Prostate gland (tissue), 2 donors: ENCODE results near the gene BMP8B. TPM values are rescaled to one million over a fixed set of nuclear protein-coding genes. Genes with fewer than 3 reads are reported as not detected.
"Not testable (repeated sequence)": the region's sequence is repeated elsewhere in the genome, so short reads cannot be mapped to it uniquely, and the experiment has no call there.

Experiments used
- DNase-seq: peaks from one replicate; pipeline ENCODE4 v3.0.0-alpha.2; 2019; ENCODE audit warnings: low spot score
- H3K27ac ChIP-seq, 2 donors: fragments of 200-600 bp; sonication (generic); 2 replicates each; pipeline ENCODE4 v1.5.1; 2017 to 2019
- H3K27me3 ChIP-seq: fragments of 200-600 bp; sonication (generic); replicated peaks from 2 replicates; pipeline ENCODE4 v1.5.1; 2019; ENCODE audit not compliant: insufficient read depth
- H3K36me3 ChIP-seq, 2 donors: fragments of 200-600 bp; sonication (generic); 1 replicate in 1 of 2; 2 replicates in 1 of 2; pipeline versions ENCODE4 v1.5.1 to v1.8.1; 2017 to 2019
- H3K4me1 ChIP-seq: fragments of 200-600 bp; sonication (generic); replicated peaks from 2 replicates; pipeline ENCODE4 v1.5.1; 2019
- H3K4me3 ChIP-seq, 2 donors: fragments of 200-600 bp; sonication (generic); 2 replicates each; pipeline ENCODE4 v1.5.1; 2017 to 2019
- H3K9me3 ChIP-seq: fragments of 200-600 bp; sonication (generic); 2 replicates; pipeline ENCODE4 v1.5.1; 2017
- POLR2A ChIP-seq: fragments of 450-650 bp; IDR thresholded peaks from one replicate; pipeline ENCODE4 v1.6.1; 2016; ENCODE audit warnings: antibody characterized with exemption, mild to moderate bottlenecking
- POLR2AphosphoS5 ChIP-seq: sonication (generic); formaldehyde crosslinking; IDR thresholded peaks from one replicate; pipeline ENCODE4 v1.6.1; 2017; ENCODE audit warnings: antibody characterized with exemption
- WGBS: methylation state at CpG from one replicate; pipeline ENCODE4 v1.1.5; 2018; 5-methylcytosine and 5-hydroxymethylcytosine counted together
- intact Hi-C: fragments of 100-400 bp; cut with DNase I; formaldehyde crosslinking; loops from one replicate; pipeline ENCODE4 v1.14.2; 2022
- total RNA-seq, 2 donors: library from RNA; depleted of rRNA; stranded (reverse); fragments of >200 nt; gene quantifications; one replicate each; pipeline ENCODE4 v1.1.0, GENCODE V29; 2016
- TF ChIP-seq, protein P1 (sequence below), 4 experiments: fragments of 200-600 bp in 2 of 4; fragments of 450-650 bp in 2 of 4; sonication (generic) in 2 of 4; IDR thresholded peaks; 1 replicate in 3 of 4; 2 replicates in 1 of 4; pipeline ENCODE4 v1.5.1; 2016 to 2019; ENCODE audit warnings: antibody characterized with exemption in 4 of 4, mild to moderate bottlenecking in 2 of 4, moderate library complexity in 2 of 4

The BMP8B gene
- total RNA-seq, 2 donors from 2014 or later = 0.77 to 4.7 TPM

DNA sequence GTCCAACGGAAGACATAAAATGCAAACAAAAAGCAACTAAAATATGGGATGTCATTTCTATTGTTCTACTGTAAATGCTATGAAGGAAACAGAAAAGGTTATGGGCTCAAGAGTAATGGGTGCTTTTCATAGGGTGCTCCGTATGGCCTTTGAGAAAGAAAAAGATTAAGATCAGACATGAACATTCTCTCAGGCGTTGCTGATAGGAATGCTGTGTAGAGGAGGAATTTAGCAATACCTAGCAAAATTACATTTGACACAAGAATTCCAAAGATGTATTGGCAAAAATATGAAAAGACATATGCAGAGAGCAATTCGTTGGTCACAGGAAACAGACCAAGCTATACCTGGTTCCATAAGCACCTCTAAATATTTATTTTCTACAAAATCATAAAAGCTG lies 11.8 kb downstream of the BMP8B start:
- Histone ChIP-seq H3K36me3 (no peaks in the 10 kb centered on the region), H3K4me1 (no peaks in the 10 kb centered on the region), H3K27me3 (no peaks in the 10 kb centered on the region), H3K9me3 (no peaks in the 10 kb centered on the region), H3K27ac (no peak overlapping the region), H3K4me3 (no peak overlapping the region)
- TF ChIP-seq, protein P1, sequence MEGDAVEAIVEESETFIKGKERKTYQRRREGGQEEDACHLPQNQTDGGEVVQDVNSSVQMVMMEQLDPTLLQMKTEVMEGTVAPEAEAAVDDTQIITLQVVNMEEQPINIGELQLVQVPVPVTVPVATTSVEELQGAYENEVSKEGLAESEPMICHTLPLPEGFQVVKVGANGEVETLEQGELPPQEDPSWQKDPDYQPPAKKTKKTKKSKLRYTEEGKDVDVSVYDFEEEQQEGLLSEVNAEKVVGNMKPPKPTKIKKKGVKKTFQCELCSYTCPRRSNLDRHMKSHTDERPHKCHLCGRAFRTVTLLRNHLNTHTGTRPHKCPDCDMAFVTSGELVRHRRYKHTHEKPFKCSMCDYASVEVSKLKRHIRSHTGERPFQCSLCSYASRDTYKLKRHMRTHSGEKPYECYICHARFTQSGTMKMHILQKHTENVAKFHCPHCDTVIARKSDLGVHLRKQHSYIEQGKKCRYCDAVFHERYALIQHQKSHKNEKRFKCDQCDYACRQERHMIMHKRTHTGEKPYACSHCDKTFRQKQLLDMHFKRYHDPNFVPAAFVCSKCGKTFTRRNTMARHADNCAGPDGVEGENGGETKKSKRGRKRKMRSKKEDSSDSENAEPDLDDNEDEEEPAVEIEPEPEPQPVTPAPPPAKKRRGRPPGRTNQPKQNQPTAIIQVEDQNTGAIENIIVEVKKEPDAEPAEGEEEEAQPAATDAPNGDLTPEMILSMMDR (IDR thresholded peaks at IDR 0.05) = no peak
- TF ChIP-seq POLR2AphosphoS5 = no peak
- no peak for TF ChIP-seq POLR2A
- DNase-seq = no peak
- intact Hi-C loops = no loop called here
- WGBS = 63% methylated on average over 4 of the region's 4 CpGs

DNA sequence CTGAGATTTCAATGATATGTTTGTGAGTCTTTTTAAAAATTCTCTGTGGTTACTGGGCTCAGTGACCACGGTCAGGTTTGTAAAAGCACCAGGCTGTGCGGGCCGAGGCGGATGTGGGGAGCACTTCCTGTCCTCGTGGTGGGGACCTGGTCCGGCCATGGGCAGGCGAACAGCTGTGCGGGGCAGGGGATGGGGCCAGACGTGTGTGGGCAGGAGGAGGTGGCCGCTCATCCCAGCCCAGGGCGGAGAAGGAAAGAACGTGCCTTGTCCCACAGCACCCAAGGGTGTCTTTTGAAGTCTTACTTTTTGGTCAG lies 12.3 kb downstream of the BMP8B start:
- 70% methylated on average over 12 of the region's 12 CpGs for WGBS
- DNase-seq = no peak
- Histone ChIP-seq H3K4me1 (no peaks in the 10 kb centered on the region), H3K9me3 (no peaks in the 10 kb centered on the region), H3K36me3 (no peaks in the 10 kb centered on the region), H3K4me3 (no peak overlapping the region), H3K27ac (no peak overlapping the region), H3K27me3 (no peaks in the 10 kb centered on the region)
- TF ChIP-seq, protein P1 (IDR thresholded peaks at IDR 0.05) = no peak
- TF ChIP-seq POLR2A = no peak
- no peak for TF ChIP-seq POLR2AphosphoS5
- intact Hi-C loops = no loop called here

DNA sequence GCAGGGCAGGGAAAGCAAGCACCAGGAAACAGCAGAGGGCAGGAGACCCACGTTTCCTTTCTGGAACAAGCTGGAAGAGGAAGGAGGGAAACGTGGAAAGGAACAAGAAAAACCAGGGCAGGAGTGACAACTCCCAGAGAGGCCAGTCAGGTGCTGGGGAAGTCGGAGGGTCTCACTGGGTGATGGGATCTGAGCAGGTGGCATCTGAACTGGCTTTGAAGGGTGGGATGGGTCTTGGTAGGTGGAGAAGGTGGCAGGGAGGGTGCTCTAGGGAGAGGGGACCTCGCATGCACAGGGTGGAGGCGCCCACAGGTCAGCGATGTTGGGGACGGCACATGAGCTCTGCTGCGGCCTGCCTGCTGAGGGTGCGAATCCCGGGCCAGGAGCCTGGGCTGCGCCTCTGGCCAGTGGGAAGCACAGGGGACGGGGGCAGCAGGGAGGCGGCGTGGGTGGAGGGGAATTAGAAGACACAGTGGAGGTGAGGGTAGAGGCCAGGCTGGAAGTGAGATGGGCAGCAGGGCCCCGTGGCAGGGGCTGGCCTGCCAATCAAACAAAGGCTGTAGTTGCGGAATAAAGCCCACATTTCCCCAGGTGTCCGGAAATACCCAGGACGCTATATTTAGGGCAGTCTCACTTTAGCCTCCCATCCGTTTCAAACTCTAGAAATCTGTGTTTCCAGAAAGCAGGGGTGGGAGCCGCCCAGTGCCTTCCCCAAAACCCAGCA lies 12.8 kb downstream of the BMP8B start:
- H3K27ac ChIP-seq, DNase-seq, H3K4me3 ChIP-seq, H3K4me1 ChIP-seq, intact Hi-C loops, H3K27me3 ChIP-seq, H3K9me3 ChIP-seq, H3K36me3 ChIP-seq: not testable (repeated sequence)
- 83% methylated on average over 9 of the region's 20 CpGs for WGBS

DNA sequence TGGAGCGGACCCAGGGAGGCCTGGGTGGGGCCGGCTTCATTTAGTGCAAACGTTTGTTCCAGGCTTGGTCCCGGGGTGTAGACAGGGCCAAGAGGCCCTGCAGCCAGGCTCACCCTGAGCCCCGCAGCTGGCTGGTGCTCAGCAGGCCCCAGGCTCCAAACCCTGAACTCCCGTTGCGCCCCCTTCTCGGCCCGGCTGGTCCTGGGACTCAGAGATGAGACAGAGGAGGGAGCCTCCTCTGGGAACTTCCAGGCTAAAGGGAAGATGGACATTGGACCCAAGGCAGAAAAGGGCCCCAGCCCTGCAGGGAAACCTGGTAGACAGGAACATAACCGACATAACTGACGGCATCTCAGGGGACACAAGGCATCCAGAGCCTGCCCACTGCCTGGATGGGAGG lies 13.5 kb downstream of the BMP8B start:
- H3K27ac ChIP-seq, H3K36me3 ChIP-seq, intact Hi-C loops, H3K4me1 ChIP-seq, H3K9me3 ChIP-seq, DNase-seq, H3K4me3 ChIP-seq, H3K27me3 ChIP-seq: not testable (repeated sequence)
- WGBS = 74% methylated on average over 10 of the region's 11 CpGs

DNA sequence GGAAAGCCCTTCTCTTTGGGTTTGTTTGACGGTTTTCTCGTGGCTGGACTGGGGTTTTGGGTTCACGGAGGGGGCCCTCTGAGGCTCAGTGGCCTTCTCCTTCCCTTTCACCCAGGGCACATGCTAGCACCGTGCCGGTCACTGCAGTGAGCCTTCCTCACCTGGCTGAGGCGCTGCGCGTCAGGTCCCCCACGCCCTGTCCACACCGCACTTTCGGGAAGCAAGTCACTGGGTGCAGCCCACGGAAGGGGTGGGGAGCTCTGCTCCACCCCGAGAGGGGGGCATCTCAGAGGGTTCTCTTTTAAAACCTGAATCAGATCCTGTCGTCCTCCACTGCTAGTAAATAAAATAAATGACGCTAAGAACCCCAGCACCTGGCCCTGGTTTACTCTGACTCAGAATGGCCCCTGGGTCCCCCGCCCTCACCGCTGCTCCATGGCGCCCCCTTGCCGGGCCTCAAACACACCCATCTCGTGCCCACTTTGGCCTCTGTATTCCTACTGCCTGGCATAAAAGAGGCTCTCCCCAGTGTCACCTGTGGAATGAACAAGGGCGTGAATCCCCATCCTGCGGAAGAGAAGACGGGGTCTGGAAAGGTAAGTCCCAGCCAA lies 15.2 kb downstream of the BMP8B start:
- H3K4me3 ChIP-seq, H3K4me1 ChIP-seq, intact Hi-C loops, H3K27ac ChIP-seq, H3K27me3 ChIP-seq, DNase-seq, H3K36me3 ChIP-seq, H3K9me3 ChIP-seq: not testable (repeated sequence)
- 35% methylated on average over 4 of the region's 23 CpGs for WGBS

DNA sequence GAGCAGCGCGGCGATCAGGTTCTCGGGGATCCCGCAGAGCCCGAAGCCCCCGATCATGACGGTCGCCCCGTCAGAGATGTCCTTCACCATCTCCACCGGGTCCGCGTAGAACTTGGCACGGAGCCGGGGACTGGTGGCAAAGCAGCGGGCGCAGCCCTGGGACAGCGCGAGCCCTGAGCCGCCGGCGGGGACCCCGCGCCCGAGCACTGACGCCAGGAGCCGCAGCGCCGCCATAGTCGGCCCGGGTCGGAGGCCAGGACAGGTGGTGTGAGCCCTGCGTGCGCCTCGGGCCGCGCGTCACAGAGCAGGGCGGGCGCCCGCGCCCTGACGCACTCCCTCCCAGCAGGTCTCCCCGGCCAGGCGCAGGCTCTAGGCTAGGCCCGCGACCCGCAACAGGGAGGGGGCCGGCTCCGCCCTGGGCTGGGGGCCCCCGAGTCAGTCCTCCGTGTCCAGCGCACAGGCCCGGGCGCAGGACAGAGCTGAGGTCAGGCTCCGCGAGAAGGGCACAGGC lies 17.6 kb downstream of the BMP8B start, which contains the start of gene OXCT2:
TSS of gene OXCT2 (minus strand) at position 327 of the 511 bp plus-strand sequence. CDS start at position 234, 93 bp downstream.
- H3K9me3 ChIP-seq, DNase-seq, intact Hi-C loops, H3K4me3 ChIP-seq, H3K27me3 ChIP-seq, H3K36me3 ChIP-seq, H3K27ac ChIP-seq, H3K4me1 ChIP-seq: not testable (repeated sequence)
- WGBS = 2% methylated on average over 8 of the region's 57 CpGs

DNA sequence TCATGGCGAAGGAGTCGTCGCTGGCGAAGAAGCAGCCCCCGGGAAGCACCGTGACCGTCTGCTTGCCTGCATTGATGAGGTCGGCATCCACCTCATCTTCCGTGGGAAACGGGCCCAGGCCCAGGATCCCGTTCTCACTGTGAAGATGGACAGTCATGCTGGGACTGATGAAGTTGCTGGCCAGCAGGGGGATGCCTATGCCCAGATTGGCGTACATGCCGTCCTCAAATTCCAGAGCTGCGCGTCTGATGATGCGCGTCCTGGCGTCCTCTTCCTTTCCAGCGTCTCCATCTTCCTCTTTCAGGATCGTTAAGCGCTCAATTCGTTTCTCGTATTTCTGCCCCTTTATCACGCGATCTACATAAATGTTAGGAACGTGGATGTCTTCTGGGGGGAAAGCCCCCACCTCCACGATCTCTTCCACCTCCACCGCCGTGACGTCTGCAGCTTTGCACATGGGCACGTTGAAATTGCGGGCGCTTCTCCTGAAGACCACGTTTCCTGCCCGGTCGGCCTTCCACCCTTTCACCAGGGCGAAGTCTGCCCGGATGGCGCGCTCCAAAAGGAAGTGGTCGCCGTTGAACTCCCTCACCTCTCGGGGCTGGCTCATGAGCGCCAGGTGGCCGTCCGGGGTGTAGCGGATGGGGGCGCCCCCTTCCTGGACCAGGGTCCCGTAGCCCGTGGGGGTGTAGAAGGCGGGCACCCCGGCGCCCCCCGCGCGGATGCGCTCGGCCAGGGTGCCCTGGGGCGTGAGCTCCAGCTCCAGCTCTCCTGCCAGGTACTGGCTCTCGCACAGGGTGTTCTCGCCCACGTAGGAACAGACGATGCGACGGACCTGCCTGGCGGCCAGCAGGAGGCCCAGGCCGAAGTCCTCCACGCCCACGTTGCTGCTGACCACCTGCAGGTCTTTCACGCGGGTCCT lies 18.3 kb downstream of the BMP8B start:
- H3K4me3 ChIP-seq, H3K9me3 ChIP-seq, H3K27me3 ChIP-seq, DNase-seq, H3K36me3 ChIP-seq, H3K27ac ChIP-seq, intact Hi-C loops, H3K4me1 ChIP-seq: not testable (repeated sequence)
- WGBS = 1% methylated on average over 24 of the region's 71 CpGs

DNA sequence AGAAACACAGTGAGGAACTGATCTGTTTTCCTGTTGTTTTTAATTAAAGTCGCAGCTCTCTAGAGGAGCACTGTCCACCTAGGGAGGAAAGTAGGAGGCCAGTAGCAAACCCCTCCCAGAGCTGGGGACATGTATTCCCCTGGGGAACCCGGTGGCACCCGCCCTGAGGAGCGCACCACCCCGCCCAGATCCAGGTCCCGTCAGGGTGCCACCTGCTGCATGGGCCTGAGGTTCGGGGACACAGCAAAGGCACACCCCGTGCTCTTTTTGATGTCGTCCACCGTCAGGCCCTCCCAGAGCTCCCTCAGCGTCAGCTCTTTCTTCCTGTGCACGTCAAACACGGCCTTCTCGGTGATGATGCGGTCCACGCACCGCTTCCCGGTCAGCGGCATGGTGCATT lies 19.2 kb downstream of the BMP8B start:
- DNase-seq, intact Hi-C loops, H3K9me3 ChIP-seq, H3K27ac ChIP-seq, H3K4me1 ChIP-seq, H3K27me3 ChIP-seq, H3K36me3 ChIP-seq, H3K4me3 ChIP-seq: not testable (repeated sequence)
- 81% methylated on average over 9 of the region's 19 CpGs for WGBS

DNA sequence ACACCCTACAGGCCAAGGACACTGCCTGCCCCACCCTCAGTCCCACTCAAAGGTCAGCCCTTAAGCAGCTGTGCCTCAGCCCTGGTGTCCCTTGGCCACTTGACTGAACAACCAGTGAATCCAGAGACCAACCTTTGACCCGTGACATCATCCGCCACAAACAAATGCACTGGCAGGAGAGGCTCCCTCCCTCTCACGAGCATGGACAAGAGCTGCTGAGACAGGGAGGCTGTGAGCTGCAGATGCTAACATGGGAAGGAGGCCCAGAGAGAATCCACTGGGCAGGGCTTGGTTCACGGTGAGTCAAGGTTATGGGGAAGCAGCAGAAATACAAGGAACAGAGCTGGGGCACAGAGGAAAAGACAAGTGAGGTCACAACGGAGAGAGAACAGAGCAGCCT lies 22.2 kb downstream of the BMP8B start:
- H3K4me3 ChIP-seq, H3K27ac ChIP-seq, H3K27me3 ChIP-seq, H3K9me3 ChIP-seq, DNase-seq, H3K36me3 ChIP-seq, H3K4me1 ChIP-seq, intact Hi-C loops: not testable (repeated sequence)
- WGBS = no CpG with 5 or more reads among the region's 5 CpGs

DNA sequence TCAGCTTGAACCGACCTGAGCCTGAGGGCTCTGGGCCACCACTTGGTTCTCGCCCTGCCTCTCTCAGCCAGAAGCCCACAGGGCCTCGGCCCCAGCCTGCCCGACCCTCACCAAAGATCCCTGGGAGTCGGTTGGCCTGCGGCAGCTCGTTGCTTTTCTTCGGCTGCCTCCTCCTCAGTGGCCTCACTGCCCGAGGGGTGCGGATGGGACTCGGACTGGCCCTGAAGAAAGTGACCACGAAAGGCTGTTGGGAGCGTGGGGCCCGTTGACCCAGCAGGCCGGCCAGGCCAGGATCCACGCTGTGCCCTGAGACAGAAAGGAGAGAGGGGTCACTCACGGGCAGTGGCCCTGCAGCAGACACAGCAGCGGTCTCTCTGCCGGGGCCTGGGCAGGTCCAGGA lies 24.2 kb downstream of the BMP8B start:
- H3K9me3 ChIP-seq, H3K36me3 ChIP-seq, DNase-seq, H3K4me3 ChIP-seq, H3K4me1 ChIP-seq, H3K27ac ChIP-seq, H3K27me3 ChIP-seq, intact Hi-C loops: not testable (repeated sequence)
- WGBS = 89% methylated on average over 8 of the region's 19 CpGs
